ENCODE measurements around the gene TEX10.
"Not testable (repeated sequence)": the region's sequence is repeated elsewhere in the genome, so short reads cannot be mapped to it uniquely, and the experiment has no call there.

The TEX10 gene

GRCh38 chr9:100352727-100353505 lies at the start of gene TEX10:
TSS of gene TEX10 (minus strand) at chr9:100352942. CDS start at chr9:100349363, 3,579 bp downstream.
- peak; percentile 82 to 84 for DNase-seq (ENCODE audit: low read depth in 2 of 2)

- no peak for DNase-seq (ENCODE audit: low read depth in 2 of 2)
Observed at GRCh38 chr9:100401042-100401441, 48.3 kb upstream of the TEX10 start.

- no peak for DNase-seq (ENCODE audit: low read depth in 2 of 2)
Observed at GRCh38 chr9:100397529-100398266, 45.0 kb upstream of the TEX10 start.

GRCh38 chr9:100396769-100397168 lies 44.0 kb upstream of the TEX10 start:
- no peak for DNase-seq (ENCODE audit: low read depth in 2 of 2)

GRCh38 chr9:100394816-100395215 lies 42.1 kb upstream of the TEX10 start:
- no peak for DNase-seq (ENCODE audit: low read depth in 2 of 2)

- DNase-seq (ENCODE audit: low read depth in 2 of 2) = no peak
Observed at GRCh38 chr9:100394032-100394695, 41.4 kb upstream of the TEX10 start.

GRCh38 chr9:100392989-100393388 lies 40.2 kb upstream of the TEX10 start:
- DNase-seq (ENCODE audit: low read depth in 2 of 2) = not testable (repeated sequence)

GRCh38 chr9:100379862-100380261 lies 27.1 kb upstream of the TEX10 start:
- DNase-seq (ENCODE audit: low read depth in 2 of 2) = no peak

- DNase-seq (ENCODE audit: low read depth in 2 of 2) = no peak
Observed at GRCh38 chr9:100377015-100377414, 24.3 kb upstream of the TEX10 start.

- no peak for DNase-seq (ENCODE audit: low read depth in 2 of 2)
Observed at GRCh38 chr9:100375658-100376057, 22.9 kb upstream of the TEX10 start.

- DNase-seq (ENCODE audit: low read depth in 2 of 2) = no peak
Observed at GRCh38 chr9:100372648-100373047, 19.9 kb upstream of the TEX10 start.

GRCh38 chr9:100370064-100370723 lies 17.5 kb upstream of the TEX10 start:
- no peak for DNase-seq (ENCODE audit: low read depth in 2 of 2)

GRCh38 chr9:100368672-100369071 lies 15.9 kb upstream of the TEX10 start:
- no peak for DNase-seq (ENCODE audit: low read depth in 2 of 2)

- no peak for DNase-seq (ENCODE audit: low read depth in 2 of 2)
Observed at GRCh38 chr9:100366121-100366520, 13.4 kb upstream of the TEX10 start.

GRCh38 chr9:100364013-100364412 lies 11.3 kb upstream of the TEX10 start:
- no peak for DNase-seq (ENCODE audit: low read depth in 2 of 2)

- DNase-seq (ENCODE audit: low read depth in 2 of 2) = no peak
Observed at GRCh38 chr9:100359057-100359456, 6.3 kb upstream of the TEX10 start.

- no peak for DNase-seq (ENCODE audit: low read depth in 2 of 2)
Observed at GRCh38 chr9:100357501-100357900, 4.8 kb upstream of the TEX10 start.

- DNase-seq (ENCODE audit: low read depth in 2 of 2) = no peak
Observed at GRCh38 chr9:100355561-100355960, 2.8 kb upstream of the TEX10 start.

- DNase-seq (ENCODE audit: low read depth in 2 of 2) = no peak
Observed at GRCh38 chr9:100354121-100354800, 1.5 kb upstream of the TEX10 start.

GRCh38 chr9:100352201-100352726 lies 478 bp downstream of the TEX10 start:
- DNase-seq (ENCODE audit: low read depth in 2 of 2) = peak in 1 of 2 donors; percentile 6

GRCh38 chr9:100351508-100351907 lies 1.2 kb downstream of the TEX10 start:
- no peak for DNase-seq (ENCODE audit: low read depth in 2 of 2)
